ENCODE measurements around the gene TRUB1.

The TRUB1 gene

DNA sequence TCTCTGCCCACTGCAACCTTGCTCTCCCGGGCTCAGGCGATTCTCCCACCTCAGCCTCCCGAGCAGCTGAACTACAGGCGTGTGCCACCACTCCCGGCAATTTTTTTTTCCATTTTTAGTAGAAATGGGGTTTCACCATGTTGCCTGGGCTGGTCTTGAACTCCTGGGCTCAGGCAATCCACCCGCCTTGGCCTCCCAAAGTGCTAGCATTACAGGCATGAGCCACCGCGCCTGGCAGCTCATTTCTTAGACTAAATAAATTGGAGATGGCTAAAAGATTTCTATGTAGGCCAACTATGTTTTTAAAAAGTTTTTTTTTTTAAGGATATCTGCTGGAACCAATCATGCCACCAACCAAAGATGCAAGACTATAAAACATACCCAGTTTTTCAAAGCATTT, 67.8 kb downstream of the TRUB1 start:
- TF ChIP-seq, protein P1, sequence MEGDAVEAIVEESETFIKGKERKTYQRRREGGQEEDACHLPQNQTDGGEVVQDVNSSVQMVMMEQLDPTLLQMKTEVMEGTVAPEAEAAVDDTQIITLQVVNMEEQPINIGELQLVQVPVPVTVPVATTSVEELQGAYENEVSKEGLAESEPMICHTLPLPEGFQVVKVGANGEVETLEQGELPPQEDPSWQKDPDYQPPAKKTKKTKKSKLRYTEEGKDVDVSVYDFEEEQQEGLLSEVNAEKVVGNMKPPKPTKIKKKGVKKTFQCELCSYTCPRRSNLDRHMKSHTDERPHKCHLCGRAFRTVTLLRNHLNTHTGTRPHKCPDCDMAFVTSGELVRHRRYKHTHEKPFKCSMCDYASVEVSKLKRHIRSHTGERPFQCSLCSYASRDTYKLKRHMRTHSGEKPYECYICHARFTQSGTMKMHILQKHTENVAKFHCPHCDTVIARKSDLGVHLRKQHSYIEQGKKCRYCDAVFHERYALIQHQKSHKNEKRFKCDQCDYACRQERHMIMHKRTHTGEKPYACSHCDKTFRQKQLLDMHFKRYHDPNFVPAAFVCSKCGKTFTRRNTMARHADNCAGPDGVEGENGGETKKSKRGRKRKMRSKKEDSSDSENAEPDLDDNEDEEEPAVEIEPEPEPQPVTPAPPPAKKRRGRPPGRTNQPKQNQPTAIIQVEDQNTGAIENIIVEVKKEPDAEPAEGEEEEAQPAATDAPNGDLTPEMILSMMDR (IDR thresholded peaks at IDR 0.05; ENCODE audit: low read depth, low read length): no peak
- DNase-seq (ENCODE audit: extremely low read depth, low read depth): no peak

DNA sequence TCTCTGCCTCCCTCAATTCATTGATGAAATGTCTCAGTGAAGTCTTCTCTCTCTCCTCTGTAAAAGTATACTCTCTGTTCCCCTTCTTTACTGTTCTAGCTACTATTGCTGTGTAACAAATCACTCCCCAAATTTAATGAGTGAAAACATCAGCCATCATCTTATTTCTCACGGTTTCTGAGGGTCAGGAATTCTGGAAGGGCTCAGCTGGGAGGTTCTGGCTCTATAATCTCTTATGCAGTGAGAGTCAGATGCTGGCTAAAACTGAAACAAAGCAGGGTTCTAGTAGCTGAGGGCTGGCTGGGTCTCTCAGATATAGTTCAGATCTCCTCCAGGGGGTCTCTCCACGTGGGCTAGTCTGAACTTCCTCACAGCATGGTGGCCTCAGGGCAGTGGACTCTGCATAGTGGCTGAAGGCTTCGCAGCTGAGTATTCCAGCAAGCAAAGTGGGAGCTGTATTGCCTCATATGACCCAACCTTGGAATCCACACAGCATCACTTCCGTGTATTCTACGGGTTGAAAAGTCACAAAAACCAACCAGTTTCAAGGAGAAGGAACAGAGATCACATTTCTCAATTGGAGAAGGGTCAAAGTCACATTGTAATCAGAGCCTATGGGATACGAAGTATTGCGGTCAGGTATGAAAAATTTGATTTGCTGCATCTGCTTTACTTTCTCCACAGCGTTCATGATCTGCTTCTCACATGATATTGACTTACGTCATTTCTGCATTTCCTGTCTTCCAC, 80.4 kb downstream of the TRUB1 start:
- TF ChIP-seq, protein P1 (IDR thresholded peaks at IDR 0.05; ENCODE audit: low read depth, low read length): no peak
- DNase-seq (ENCODE audit: extremely low read depth, low read depth): no peak

DNA sequence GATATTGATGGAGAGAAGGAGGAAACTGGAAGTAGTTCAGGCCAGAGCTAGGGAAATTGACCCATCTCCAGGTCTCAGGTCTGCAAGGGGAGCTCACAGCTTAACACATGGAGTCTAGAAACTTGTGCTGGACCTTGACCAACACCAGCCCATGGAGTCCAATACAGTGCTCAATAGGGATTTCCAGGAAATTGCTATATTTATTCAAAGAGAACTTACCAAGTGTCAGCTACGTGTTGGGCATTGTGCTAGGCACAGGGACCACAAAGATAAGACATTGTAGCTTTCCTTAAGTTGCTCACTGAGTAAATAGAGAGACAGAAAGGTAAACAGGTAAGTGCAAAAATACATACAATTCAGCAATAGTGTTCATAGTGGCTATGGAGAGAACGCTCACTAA, 82.5 kb downstream of the TRUB1 start:
- TF ChIP-seq, protein P1 (IDR thresholded peaks at IDR 0.05; ENCODE audit: low read depth, low read length): no peak
- no peak for DNase-seq (ENCODE audit: extremely low read depth, low read depth)

- TF ChIP-seq, protein P1 (IDR thresholded peaks at IDR 0.05; ENCODE audit: low read depth, low read length): no peak
- no peak for DNase-seq (ENCODE audit: extremely low read depth, low read depth)
Observed at GRCh38 chr10:115022733-115023132, 84.7 kb downstream of the TRUB1 start.

DNA sequence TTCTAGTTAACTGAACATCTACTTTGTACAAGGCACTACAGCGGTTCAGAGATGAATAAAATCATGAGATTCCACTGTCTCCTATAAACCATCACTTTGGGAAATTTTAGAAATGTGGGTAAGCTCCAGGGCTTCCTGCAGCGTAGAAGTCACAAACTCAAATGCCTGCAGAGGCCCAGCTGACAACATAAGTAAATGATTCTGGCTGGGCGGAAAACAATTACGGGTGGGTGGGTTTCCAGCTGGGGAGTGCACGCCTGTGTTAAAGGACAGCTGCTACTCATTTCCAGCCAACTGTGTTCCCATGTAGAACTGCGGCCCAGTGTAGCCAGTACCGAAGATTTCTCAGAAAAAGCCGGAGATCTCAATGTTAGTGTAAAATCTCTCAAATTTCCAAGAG, 85.7 kb downstream of the TRUB1 start:
- DNase-seq (ENCODE audit: extremely low read depth, low read depth): no peak
- TF ChIP-seq, protein P1 (IDR thresholded peaks at IDR 0.05; ENCODE audit: low read depth, low read length): no peak

DNA sequence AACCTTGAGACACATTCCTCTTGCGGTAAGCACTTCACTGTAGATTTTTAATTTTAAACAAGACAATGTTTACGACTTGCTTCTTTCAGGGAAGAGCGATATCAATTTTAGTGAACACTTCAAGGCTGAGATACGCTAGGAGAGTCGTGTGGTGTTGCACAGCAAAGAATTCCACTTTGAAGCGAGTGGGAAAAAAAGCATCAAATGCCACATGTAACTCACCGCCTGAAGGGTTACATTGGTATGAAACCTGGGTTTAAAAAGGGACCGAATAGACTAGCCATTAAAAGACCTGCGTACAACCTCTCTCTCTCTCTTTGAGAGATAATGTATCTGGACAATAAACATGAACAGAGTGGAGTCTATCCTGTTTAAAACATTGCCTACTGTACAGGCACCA, 86.4 kb downstream of the TRUB1 start:
- TF ChIP-seq, protein P1 (IDR thresholded peaks at IDR 0.05; ENCODE audit: low read depth, low read length): no peak

DNA sequence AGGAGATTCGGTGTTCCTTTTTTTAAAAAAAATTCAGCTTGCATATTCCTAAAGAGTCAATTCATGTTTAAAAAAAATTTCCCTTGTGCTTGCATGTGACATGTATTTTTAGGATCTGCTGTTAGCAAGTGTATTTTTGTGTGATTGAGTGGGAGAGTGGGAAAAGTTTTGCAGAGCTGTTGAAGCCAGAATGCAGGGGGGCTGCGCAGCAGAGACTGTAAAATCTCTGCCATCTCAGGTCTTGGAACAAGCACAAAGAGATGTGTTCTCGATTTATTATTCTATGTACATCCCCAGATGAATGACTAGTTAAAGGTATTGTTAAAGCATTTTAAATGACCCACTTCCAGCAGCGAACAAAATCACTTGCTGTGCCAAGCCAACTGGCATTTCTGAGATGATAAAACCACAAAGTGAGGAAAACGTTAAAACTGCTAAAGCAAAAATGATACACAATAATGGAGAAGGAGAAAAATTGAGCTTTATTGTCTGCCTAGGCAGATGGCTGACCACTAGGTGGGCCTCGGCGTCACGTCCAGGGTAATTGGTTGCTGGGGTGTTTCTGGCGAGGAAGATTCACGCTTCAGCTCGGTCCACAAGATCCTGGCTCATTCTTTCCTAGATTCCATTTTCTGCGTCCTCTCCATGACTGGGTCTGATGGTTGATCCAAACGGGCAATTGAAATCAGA, 88.2 kb downstream of the TRUB1 start:
- no peak for DNase-seq (ENCODE audit: extremely low read depth, low read depth)
- TF ChIP-seq, protein P1 (IDR thresholded peaks at IDR 0.05; ENCODE audit: low read depth, low read length): no peak; the same call in 1 of the 2 replicates

More for the DNA sequence above, 86.4 kb downstream of the TRUB1 start:
- no peak for DNase-seq (ENCODE audit: extremely low read depth, low read depth)
